Naive thymus-derived CD8-positive, alpha-beta T cell (primary cell): ENCODE results near the gene C10orf90. TPM values are rescaled to one million over a fixed set of nuclear protein-coding genes. Genes with fewer than 3 reads are reported as not detected.

Experiments used
- ATAC-seq, 2 donors: fragments of 150-1000 bp; cut with Tn5 transposase in 1 of 2; sonication (Bioruptor Pico), chemical (Tn5 transposase) in 1 of 2; 1 replicate in 1 of 2; 2 replicates in 1 of 2; pipeline ENCODE4 v1.10.0; 2021; ENCODE audit warnings: mild to moderate bottlenecking in 2 of 2, moderate library complexity in 2 of 2
- POLR2A ChIA-PET: fragments of 350-600 bp; sonication (Branson Sonifier 250); formaldehyde crosslinking; loops from one replicate; lab custom pipeline; 2021; ENCODE audit warnings: antibody characterized with exemption; lab: Charles Lee
- DNase-seq, 10 donors: peaks; one replicate each; pipeline versions ENCODE4 v3.0.0 to v3.0.0-alpha.2; 2020 to 2022
- H3K27ac Mint-ChIP-seq, 10 donors: one replicate each; pipeline ENCODE4 v1.8.0; 2020 to 2022; ENCODE audit warnings: mild to moderate bottlenecking in 10 of 10, mixed read lengths in 10 of 10, moderate library complexity in 4 of 10, inconsistent platforms in 1 of 10
- H3K27me3 Mint-ChIP-seq, 5 donors: one replicate each; pipeline ENCODE4 v1.8.0; 2021 to 2022; ENCODE audit warnings: mixed read lengths in 5 of 5
- H3K36me3 Mint-ChIP-seq, 3 donors: one replicate each; pipeline ENCODE4 v1.8.0; 2020 to 2022; ENCODE audit warnings: mixed read lengths in 3 of 3, mild to moderate bottlenecking in 2 of 3, inconsistent platforms in 1 of 3
- H3K4me1 Mint-ChIP-seq, 4 donors: one replicate each; pipeline ENCODE4 v1.8.0; 2021 to 2022; ENCODE audit warnings: mixed read lengths in 4 of 4
- H3K4me3 Mint-ChIP-seq, 10 donors: one replicate each; pipeline ENCODE4 v1.8.0; 2020 to 2022; ENCODE audit warnings: mild to moderate bottlenecking in 10 of 10, mixed read lengths in 10 of 10, moderate library complexity in 6 of 10, inconsistent platforms in 1 of 10
- H3K9me3 Mint-ChIP-seq, 9 donors: one replicate each; pipeline ENCODE4 v1.8.0; 2020 to 2022; ENCODE audit warnings: mixed read lengths in 9 of 9, mild to moderate bottlenecking in 3 of 9, inconsistent platforms in 1 of 9, moderate library complexity in 1 of 9
- polyA plus RNA-seq, 3 donors: library from polyadenylated mRNA; unstranded; fragments of 300-500 nt; fragmentation: Illumina TruSeq; gene quantifications; one replicate each; pipeline ENCODE4 v1.2.3, GENCODE V29; 2021
- total RNA-seq, 8 experiments: library from RNA in 2 of 8; stranded (reverse) in 2 of 8; gene quantifications; one replicate each; pipeline ENCODE4 v1.2.3 and lab custom pipeline; 2021 to 2026

Gene C10orf90
- total and polyA plus RNA-seq, 5 experiments from 2014 or later, result not detected

- Mint-ChIP-seq H3K4me1 (no peaks in the 10 kb centered on the region), H3K4me3 (no peak overlapping the region), H3K27ac (no peak overlapping the region), H3K36me3 (no peaks in the 10 kb centered on the region), H3K27me3 (peaks cover 0 to 8% (median 3%) of the 10 kb centered on the region in 5 donors), H3K9me3 (peaks cover 0 to 8% (median 0%) of the 10 kb centered on the region in 9 donors)
- no peak for ATAC-seq
- no peak for DNase-seq
- POLR2A ChIA-PET, result no interaction called here
These were observed 53.3 kb downstream of the C10orf90 start for GRCh38 chr10:126617208-126617607.

GRCh38 chr10:126616737-126617136 is 53.8 kb downstream of the C10orf90 start:
- no peak for ATAC-seq
- H3K9me3 Mint-ChIP-seq, result peaks cover 0 to 5% (median 0%) of the 10 kb centered on the region in 9 donors
- POLR2A ChIA-PET, result no interaction called here
- no peaks in the 10 kb centered on the region for H3K4me1 Mint-ChIP-seq
- H3K4me3 Mint-ChIP-seq, result no peak overlapping the region
- H3K36me3 Mint-ChIP-seq, result no peaks in the 10 kb centered on the region
- DNase-seq, result no peak
- H3K27ac Mint-ChIP-seq, result no peak overlapping the region
- H3K27me3 Mint-ChIP-seq, result peaks cover 0 to 3% (median 0%) of the 10 kb centered on the region in 5 donors

- H3K36me3 Mint-ChIP-seq, result no peaks in the 10 kb centered on the region
- no peak for ATAC-seq
- POLR2A ChIA-PET, result no interaction called here
- no peaks in the 10 kb centered on the region for H3K4me1 Mint-ChIP-seq
- H3K9me3 Mint-ChIP-seq, result peaks cover 0 to 5% (median 0%) of the 10 kb centered on the region in 9 donors
- DNase-seq, result no peak
- no peak overlapping the region for H3K27ac Mint-ChIP-seq
- no peak overlapping the region for H3K4me3 Mint-ChIP-seq
- no peaks in the 10 kb centered on the region for H3K27me3 Mint-ChIP-seq
These were observed 59.2 kb downstream of the C10orf90 start for GRCh38 chr10:126611303-126611702.

GRCh38 chr10:126609566-126609965 is 60.9 kb downstream of the C10orf90 start:
- Mint-ChIP-seq H3K4me3 (no peak overlapping the region), H3K27ac (peak overlapping the region in 1 of 10 donors; percentile 26), H3K4me1 (no peaks in the 10 kb centered on the region), H3K9me3 (peaks cover 0 to 7% (median 0%) of the 10 kb centered on the region in 9 donors), H3K27me3 (no peaks in the 10 kb centered on the region), H3K36me3 (no peaks in the 10 kb centered on the region)
- no peak for ATAC-seq
- no peak for DNase-seq
- POLR2A ChIA-PET, result no interaction called here

- peaks cover 0 to 4% (median 3%) of the 10 kb centered on the region in 5 donors for H3K27me3 Mint-ChIP-seq
- no peak overlapping the region for H3K27ac Mint-ChIP-seq
- H3K36me3 Mint-ChIP-seq, result no peaks in the 10 kb centered on the region
- no peak for ATAC-seq
- DNase-seq, result no peak
- no peak overlapping the region for H3K4me3 Mint-ChIP-seq
- H3K4me1 Mint-ChIP-seq, result no peaks in the 10 kb centered on the region
- POLR2A ChIA-PET, result no interaction called here
- peaks cover 0 to 4% (median 0%) of the 10 kb centered on the region in 9 donors for H3K9me3 Mint-ChIP-seq
These were observed 70.4 kb downstream of the C10orf90 start for GRCh38 chr10:126599949-126600682.

GRCh38 chr10:126598009-126598408 is 72.5 kb downstream of the C10orf90 start:
- no peak overlapping the region for H3K27ac Mint-ChIP-seq
- no peak for DNase-seq
- POLR2A ChIA-PET, result no interaction called here
- peaks cover 0 to 6% (median 4%) of the 10 kb centered on the region in 5 donors for H3K27me3 Mint-ChIP-seq
- H3K4me3 Mint-ChIP-seq, result no peak overlapping the region
- no peaks in the 10 kb centered on the region for H3K36me3 Mint-ChIP-seq
- ATAC-seq, result no peak
- no peaks in the 10 kb centered on the region for H3K4me1 Mint-ChIP-seq
- peaks cover 0 to 3% (median 0%) of the 10 kb centered on the region in 9 donors for H3K9me3 Mint-ChIP-seq

GRCh38 chr10:126597211-126597610 is 73.3 kb downstream of the C10orf90 start:
- Mint-ChIP-seq H3K27me3 (peaks cover 0 to 6% (median 1%) of the 10 kb centered on the region in 5 donors), H3K4me3 (no peak overlapping the region), H3K4me1 (no peaks in the 10 kb centered on the region), H3K27ac (no peak overlapping the region), H3K36me3 (no peaks in the 10 kb centered on the region), H3K9me3 (peaks cover 0 to 3% (median 0%) of the 10 kb centered on the region in 9 donors)
- DNase-seq (no peak), ATAC-seq (no peak)
- POLR2A ChIA-PET, result no interaction called here

- H3K27me3 Mint-ChIP-seq, result peaks cover 0 to 6% (median 1%) of the 10 kb centered on the region in 5 donors
- no peak for DNase-seq
These were observed 73.9 kb downstream of the C10orf90 start for GRCh38 chr10:126596472-126597016.

GRCh38 chr10:126595160-126595559 is 75.3 kb downstream of the C10orf90 start:
- POLR2A ChIA-PET, result no interaction called here
- Mint-ChIP-seq H3K4me3 (no peak overlapping the region), H3K27me3 (peaks cover 0 to 6% (median 0%) of the 10 kb centered on the region in 5 donors), H3K9me3 (peaks cover 0 to 3% (median 0%) of the 10 kb centered on the region in 9 donors), H3K36me3 (no peaks in the 10 kb centered on the region), H3K27ac (no peak overlapping the region), H3K4me1 (no peaks in the 10 kb centered on the region)
- no peak for DNase-seq
- no peak for ATAC-seq

More at GRCh38 chr10:126596472-126597016, 73.9 kb downstream of the C10orf90 start:
- Mint-ChIP-seq H3K9me3 (peaks cover 0 to 3% (median 0%) of the 10 kb centered on the region in 9 donors), H3K36me3 (no peaks in the 10 kb centered on the region), H3K4me1 (no peaks in the 10 kb centered on the region), H3K4me3 (no peak overlapping the region), H3K27ac (no peak overlapping the region)
- POLR2A ChIA-PET, result no interaction called here
- no peak for ATAC-seq

GRCh38 chr10:126593968-126594701 is 76.4 kb downstream of the C10orf90 start:
- DNase-seq (no peak), ATAC-seq (no peak)
- peaks cover 0 to 3% (median 0%) of the 10 kb centered on the region in 9 donors for H3K9me3 Mint-ChIP-seq
- no peak overlapping the region for H3K4me3 Mint-ChIP-seq
- POLR2A ChIA-PET, result no interaction called here
- H3K27ac Mint-ChIP-seq, result no peak overlapping the region
- peaks cover 0 to 4% (median 3%) of the 10 kb centered on the region in 5 donors for H3K27me3 Mint-ChIP-seq
- H3K36me3 Mint-ChIP-seq, result no peaks in the 10 kb centered on the region
- no peaks in the 10 kb centered on the region for H3K4me1 Mint-ChIP-seq

GRCh38 chr10:126592901-126593300 is 77.6 kb downstream of the C10orf90 start:
- Mint-ChIP-seq H3K9me3 (peaks cover 0 to 3% (median 0%) of the 10 kb centered on the region in 9 donors), H3K27me3 (peaks cover 0 to 14% (median 4%) of the 10 kb centered on the region in 5 donors), H3K27ac (no peak overlapping the region)

GRCh38 chr10:126588024-126588423 is 82.5 kb downstream of the C10orf90 start:
- POLR2A ChIA-PET, result no interaction called here
- peaks cover 1 to 38% (median 11%) of the 10 kb centered on the region in 5 donors for H3K27me3 Mint-ChIP-seq
- H3K9me3 Mint-ChIP-seq, result peaks cover 0 to 3% (median 0%) of the 10 kb centered on the region in 9 donors
- no peak for ATAC-seq
- no peak for DNase-seq
- no peaks in the 10 kb centered on the region for H3K4me1 Mint-ChIP-seq
- no peak overlapping the region for H3K27ac Mint-ChIP-seq
- H3K4me3 Mint-ChIP-seq, result no peak overlapping the region
- no peaks in the 10 kb centered on the region for H3K36me3 Mint-ChIP-seq

More at GRCh38 chr10:126592901-126593300, 77.6 kb downstream of the C10orf90 start:
- POLR2A ChIA-PET, result no interaction called here
- H3K36me3 Mint-ChIP-seq, result no peaks in the 10 kb centered on the region
- H3K4me1 Mint-ChIP-seq, result no peaks in the 10 kb centered on the region
- ATAC-seq, result no peak
- DNase-seq, result no peak
- no peak overlapping the region for H3K4me3 Mint-ChIP-seq

GRCh38 chr10:126586878-126587277 is 83.6 kb downstream of the C10orf90 start:
- Mint-ChIP-seq H3K4me3 (no peak overlapping the region), H3K36me3 (no peaks in the 10 kb centered on the region), H3K27ac (no peak overlapping the region), H3K9me3 (peaks cover 0 to 3% (median 0%) of the 10 kb centered on the region in 9 donors), H3K4me1 (no peaks in the 10 kb centered on the region), H3K27me3 (peaks cover 1 to 38% (median 12%) of the 10 kb centered on the region in 5 donors)
- POLR2A ChIA-PET, result no interaction called here
- ATAC-seq (no peak), DNase-seq (no peak)
